Measurements from ENCODE around the gene AK8. TPM values are rescaled to one million over a fixed set of nuclear protein-coding genes. Genes with fewer than 3 reads are reported as not detected.
A peak's percentile ranks its signal among the peaks of the same experiment; 100 is the strongest.

AK8 gene
- total RNA-seq: 0.22 to 1.5 TPM (median 0.33 TPM) in 3 replicates
- long read RNA-seq, partial matches to known transcripts: 0 of 3 reads
- long read RNA-seq, other reads (novel, unspliced or antisense): 1 of 3 reads

GRCh38 chr9:132877824-132878694, at the start of gene AK8:
TSS of gene AK8 (minus strand) at chr9:132878284. CDS start at chr9:132878255, 29 bp downstream.
- Mint-ChIP-seq H3K9me3 (ENCODE audit: low read depth) (no peaks in the 10 kb centered on the region), H3K27me3 (ENCODE audit: low read depth) (peaks cover 4% of the 10 kb centered on the region), H3K27ac (ENCODE audit: unreplicated experiment) (peak within 1 kb of the TSS; percentile 68), H3K36me3 (ENCODE audit: low read depth) (no peaks in the 10 kb centered on the region), H3K4me1 (ENCODE audit: low read depth) (peaks cover 8% of the 10 kb centered on the region), H3K4me3 (ENCODE audit: unreplicated experiment) (peak within 1 kb of the TSS; percentile 72)
- DNase-seq (ENCODE audit: low spot score): no peak
- TF ChIP-seq, protein P1, sequence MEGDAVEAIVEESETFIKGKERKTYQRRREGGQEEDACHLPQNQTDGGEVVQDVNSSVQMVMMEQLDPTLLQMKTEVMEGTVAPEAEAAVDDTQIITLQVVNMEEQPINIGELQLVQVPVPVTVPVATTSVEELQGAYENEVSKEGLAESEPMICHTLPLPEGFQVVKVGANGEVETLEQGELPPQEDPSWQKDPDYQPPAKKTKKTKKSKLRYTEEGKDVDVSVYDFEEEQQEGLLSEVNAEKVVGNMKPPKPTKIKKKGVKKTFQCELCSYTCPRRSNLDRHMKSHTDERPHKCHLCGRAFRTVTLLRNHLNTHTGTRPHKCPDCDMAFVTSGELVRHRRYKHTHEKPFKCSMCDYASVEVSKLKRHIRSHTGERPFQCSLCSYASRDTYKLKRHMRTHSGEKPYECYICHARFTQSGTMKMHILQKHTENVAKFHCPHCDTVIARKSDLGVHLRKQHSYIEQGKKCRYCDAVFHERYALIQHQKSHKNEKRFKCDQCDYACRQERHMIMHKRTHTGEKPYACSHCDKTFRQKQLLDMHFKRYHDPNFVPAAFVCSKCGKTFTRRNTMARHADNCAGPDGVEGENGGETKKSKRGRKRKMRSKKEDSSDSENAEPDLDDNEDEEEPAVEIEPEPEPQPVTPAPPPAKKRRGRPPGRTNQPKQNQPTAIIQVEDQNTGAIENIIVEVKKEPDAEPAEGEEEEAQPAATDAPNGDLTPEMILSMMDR (IDR thresholded peaks at IDR 0.05): no peak

DNA sequence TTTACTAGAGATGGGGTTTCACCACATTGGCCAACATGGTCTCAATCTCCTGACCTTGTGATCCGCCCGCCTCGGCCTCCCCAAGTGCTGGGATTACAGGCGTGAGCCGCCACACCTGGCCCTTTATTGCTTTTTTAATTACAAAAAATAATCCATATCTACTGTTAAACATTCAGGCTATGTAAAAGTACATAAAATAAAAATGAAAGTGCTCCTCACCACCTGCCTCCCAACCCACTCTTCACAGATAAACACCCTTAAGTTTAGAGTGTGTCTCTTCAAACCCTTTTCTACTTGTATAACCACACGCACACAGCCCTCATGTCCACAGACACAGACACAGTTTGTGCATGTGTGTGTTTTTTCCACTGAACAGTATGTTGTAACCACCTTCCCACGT, 49.6 kb upstream of the AK8 start:
- H3K27me3 Mint-ChIP-seq (ENCODE audit: low read depth): no peaks in the 10 kb centered on the region
- H3K4me3 Mint-ChIP-seq (ENCODE audit: unreplicated experiment): no peak overlapping the region
- DNase-seq (ENCODE audit: low spot score): no peak
- H3K36me3 Mint-ChIP-seq (ENCODE audit: low read depth): peaks cover 35% of the 10 kb centered on the region
- TF ChIP-seq, protein P1 (IDR thresholded peaks at IDR 0.05): no peak
- no peak overlapping the region for H3K27ac Mint-ChIP-seq (ENCODE audit: unreplicated experiment)
- H3K4me1 Mint-ChIP-seq (ENCODE audit: low read depth): peaks cover 4% of the 10 kb centered on the region
- H3K9me3 Mint-ChIP-seq (ENCODE audit: low read depth): no peaks in the 10 kb centered on the region

DNA sequence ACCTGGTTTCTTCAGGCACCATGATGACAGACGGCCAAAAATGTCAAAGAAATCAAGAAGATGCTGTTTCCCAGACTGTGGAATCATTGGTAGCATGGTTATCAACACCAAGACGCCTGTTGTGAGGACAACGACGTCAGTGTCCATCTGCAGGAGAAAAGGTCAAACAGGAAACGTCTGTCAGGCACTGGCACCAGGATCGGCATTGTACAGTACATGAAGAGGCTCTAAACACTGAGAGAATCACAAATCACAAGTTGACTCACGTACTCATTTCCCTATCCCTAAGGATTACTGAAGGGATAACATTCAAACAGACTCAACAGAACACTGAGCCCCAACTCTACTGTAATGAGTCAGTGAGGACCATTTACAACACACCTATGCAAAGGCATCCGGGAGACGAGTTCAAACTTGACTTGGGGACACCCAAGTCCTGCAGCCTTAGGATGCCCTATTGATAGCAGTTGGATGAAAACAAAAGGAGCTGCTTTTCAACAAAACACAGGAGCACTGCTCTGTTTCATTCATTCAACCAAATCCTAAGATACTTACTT, 45.3 kb upstream of the AK8 start:
- Mint-ChIP-seq H3K36me3 (ENCODE audit: low read depth) (peaks cover 51% of the 10 kb centered on the region), H3K9me3 (ENCODE audit: low read depth) (no peaks in the 10 kb centered on the region), H3K4me1 (ENCODE audit: low read depth) (no peaks in the 10 kb centered on the region), H3K27ac (ENCODE audit: unreplicated experiment) (no peak overlapping the region), H3K4me3 (ENCODE audit: unreplicated experiment) (no peak overlapping the region), H3K27me3 (ENCODE audit: low read depth) (no peaks in the 10 kb centered on the region)
- no peak for DNase-seq (ENCODE audit: low spot score)
- TF ChIP-seq, protein P1 (IDR thresholded peaks at IDR 0.05): no peak

DNA sequence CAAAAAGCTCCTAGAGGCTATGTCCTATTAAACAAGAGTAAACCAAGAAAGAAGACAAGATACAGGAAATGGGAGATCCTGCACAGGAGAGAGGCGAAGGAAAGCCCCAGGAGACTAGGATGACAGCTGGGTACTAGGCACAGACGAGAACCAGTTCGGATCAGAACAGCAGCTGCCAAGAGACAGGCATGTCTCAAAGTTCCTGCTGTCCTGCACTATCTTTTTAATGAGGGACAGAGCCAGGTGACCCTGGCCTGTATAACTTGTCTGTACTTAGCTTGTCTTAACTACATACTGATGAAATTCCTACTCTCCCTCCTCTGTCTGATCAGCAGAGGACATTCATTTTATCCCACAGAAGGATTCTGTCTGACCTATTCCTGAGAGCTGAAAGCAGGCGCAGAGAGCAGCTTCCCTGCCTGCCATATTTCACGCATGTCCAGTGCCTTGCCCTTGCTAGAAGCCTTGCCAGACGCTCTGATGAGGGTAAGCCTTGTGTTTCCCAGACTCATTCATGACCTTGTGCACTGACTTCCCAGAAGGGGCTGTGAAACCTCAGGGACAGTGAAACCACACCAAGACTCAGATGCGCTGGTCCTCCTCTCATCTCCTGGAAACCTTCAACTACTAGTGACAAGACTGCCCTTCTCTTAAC, 41.7 kb upstream of the AK8 start:
- peaks cover 5% of the 10 kb centered on the region for H3K9me3 Mint-ChIP-seq (ENCODE audit: low read depth)
- peaks cover 51% of the 10 kb centered on the region for H3K36me3 Mint-ChIP-seq (ENCODE audit: low read depth)

More for the DNA sequence above, 41.7 kb upstream of the AK8 start:
- TF ChIP-seq, protein P1 (IDR thresholded peaks at IDR 0.05): no peak
- no peak overlapping the region for H3K4me3 Mint-ChIP-seq (ENCODE audit: unreplicated experiment)
- H3K27ac Mint-ChIP-seq (ENCODE audit: unreplicated experiment): no peak overlapping the region
- DNase-seq (ENCODE audit: low spot score): no peak
- no peaks in the 10 kb centered on the region for H3K4me1 Mint-ChIP-seq (ENCODE audit: low read depth)
- no peaks in the 10 kb centered on the region for H3K27me3 Mint-ChIP-seq (ENCODE audit: low read depth)

Measured in chondrocyte (in vitro differentiated cells).